A549 (cell line): ENCODE data around the gene FAM174C. TPM values are rescaled to one million over a fixed set of nuclear protein-coding genes. Genes with fewer than 3 reads are reported as not detected.

ENCODE experiments used
- BHLHE40 ChIP-seq: IDR thresholded peaks from 2 replicates; pipeline ENCODE4 v1.6.1; 2012; ENCODE audit warnings: low read depth, low read length, inconsistent platforms
- CTCF ChIP-seq: fragments of >200 bp; sonication (Bioruptor Twin); formaldehyde crosslinking; IDR thresholded peaks from 3 replicates; pipeline ENCODE4 v1.5.1; 2016
- EHF ChIP-seq: fragments of 250-450 bp; sonication (Bioruptor Pico); IDR thresholded peaks from 2 replicates; pipeline ENCODE4 v1.5.0; 2020; ENCODE audit warnings: mild to moderate bottlenecking
- ELK1 ChIP-seq: fragments of 150-350 bp; IDR thresholded peaks from 2 replicates; pipeline ENCODE4 v1.6.1; 2014; ENCODE audit warnings: low read depth, mild to moderate bottlenecking, low read length
- EP300 ChIP-seq, 2 experiments: fragments of >200 bp; sonication (Bioruptor Twin); formaldehyde crosslinking; IDR thresholded peaks; 2 replicates in 1 of 2; 3 replicates in 1 of 2; pipeline ENCODE4 v1.6.1; 2016 to 2017
- ESRRA ChIP-seq: fragments of 150-350 bp; IDR thresholded peaks from 2 replicates; pipeline ENCODE4 v1.6.1; 2014; ENCODE audit warnings: mild to moderate bottlenecking, low read length, borderline replicate concordance
- FOXS1 ChIP-seq: fragments of 250-450 bp; sonication (Bioruptor Pico); IDR thresholded peaks from 2 replicates; pipeline ENCODE4 v1.5.0; 2020; ENCODE audit warnings: mild to moderate bottlenecking, moderate library complexity
- HES2 ChIP-seq: fragments of >200 bp; sonication (Bioruptor Twin); formaldehyde crosslinking; IDR thresholded peaks from 2 replicates; pipeline ENCODE4 v1.6.1; 2016
- HEYL ChIP-seq: fragments of 250-450 bp; sonication (Bioruptor Pico); IDR thresholded peaks from 2 replicates; pipeline ENCODE4 v1.8.0; 2021; ENCODE audit warnings: mild to moderate bottlenecking, moderate library complexity
- HMGXB4 ChIP-seq: fragments of 250-450 bp; sonication (Bioruptor Pico); IDR thresholded peaks from 2 replicates; pipeline ENCODE4 v1.5.0; 2021; ENCODE audit warnings: mild to moderate bottlenecking, moderate library complexity, borderline replicate concordance
- HOXB5 ChIP-seq: fragments of 250-450 bp; sonication (Bioruptor Pico); IDR thresholded peaks from 2 replicates; pipeline ENCODE4 v1.5.0; 2020; ENCODE audit warnings: mild to moderate bottlenecking, moderate library complexity
- KDM5A ChIP-seq: fragments of 200-600 bp; sonication (generic); IDR thresholded peaks from 2 replicates; pipeline ENCODE4 v1.6.1; 2016; ENCODE audit warnings: antibody characterized with exemption, mild to moderate bottlenecking
- MAFK ChIP-seq: fragments of 450-650 bp; IDR thresholded peaks from 2 replicates; pipeline ENCODE4 v1.6.1; 2014; ENCODE audit not compliant: partially characterized antibody
- NPAS2 ChIP-seq: fragments of 250-450 bp; sonication (Bioruptor Pico); IDR thresholded peaks from 2 replicates; pipeline ENCODE4 v1.8.0; 2022; ENCODE audit warnings: mild to moderate bottlenecking, moderate library complexity, borderline replicate concordance
- NR3C1 ChIP-seq: fragments of >200 bp; sonication (Bioruptor Twin); formaldehyde crosslinking; IDR thresholded peaks from 3 replicates; pipeline ENCODE4 v1.6.1; 2017
- PHF8 ChIP-seq: fragments of 200-600 bp; sonication (generic); IDR thresholded peaks from 2 replicates; pipeline ENCODE4 v1.6.1; 2016; ENCODE audit warnings: low read depth, mild to moderate bottlenecking, antibody characterized with exemption, moderate library complexity, borderline replicate concordance
- POLR2A ChIP-seq: IDR thresholded peaks from 2 replicates; pipeline ENCODE4 v1.6.1; 2012; ENCODE audit warnings: mild to moderate bottlenecking, low read length
- RAD21 ChIP-seq, 2 experiments: fragments of >200 bp in 1 of 2; sonication (Bioruptor Twin) in 1 of 2; formaldehyde crosslinking in 1 of 2; IDR thresholded peaks in 1 of 2; conservative IDR thresholded peaks in 1 of 2; 2 replicates in 1 of 2; 3 replicates in 1 of 2; pipeline ENCODE4 v1.6.1; 2012 to 2018; ENCODE audit warnings: inconsistent platforms in 1 of 2
- RFX5 ChIP-seq: fragments of 450-650 bp; IDR thresholded peaks from 2 replicates; pipeline ENCODE4 v1.7.1; 2014; ENCODE audit warnings: antibody characterized with exemption, mild to moderate bottlenecking, moderate library complexity
- RNF2 ChIP-seq: fragments of 200-600 bp; sonication (generic); IDR thresholded peaks from 2 replicates; pipeline ENCODE4 v1.6.1; 2016; ENCODE audit warnings: low read depth, mild to moderate bottlenecking, antibody characterized with exemption, moderate library complexity, borderline replicate concordance
- TFCP2L1 ChIP-seq: fragments of 250-450 bp; sonication (Bioruptor Pico); IDR thresholded peaks from 2 replicates; pipeline ENCODE4 v1.5.0; 2021; ENCODE audit warnings: mild to moderate bottlenecking
- TP53 ChIP-seq: fragments of 250-450 bp; sonication (Bioruptor Pico); IDR thresholded peaks from 2 replicates; pipeline ENCODE4 v1.5.0; 2021; ENCODE audit warnings: mild to moderate bottlenecking, moderate library complexity
- USF2 ChIP-seq: fragments of 450-650 bp; IDR thresholded peaks from 2 replicates; pipeline ENCODE4 v1.6.1; 2014; ENCODE audit warnings: antibody characterized with exemption
- ZFP36 ChIP-seq: fragments of 450-650 bp; IDR thresholded peaks from 2 replicates; pipeline ENCODE4 v1.6.1; 2014; ENCODE audit warnings: borderline replicate concordance; ENCODE audit not compliant: partially characterized antibody
- ZSCAN20 ChIP-seq: fragments of 250-450 bp; sonication (Bioruptor Pico); IDR thresholded peaks from 2 replicates; pipeline ENCODE4 v1.8.0; 2022; ENCODE audit warnings: mild to moderate bottlenecking, moderate library complexity
- polyA plus RNA-seq, 4 experiments: library from polyadenylated mRNA; depleted of rRNA in 3 of 4; stranded (reverse); fragments of >200 nt; fragmentation: RNase III in 1 of 4; extraction: RNeasy Plus Mini Kit Qiagen cat#74134 plus additional on column Dnase treatment in 1 of 4; gene quantifications; 2 replicates in 3 of 4; 3 replicates in 1 of 4; pipeline ENCODE4 v1.2.3, GENCODE V29; 2011 to 2017
- TF ChIP-seq, protein P1 (sequence below): fragments of 200-600 bp; sonication (generic); IDR thresholded peaks from 2 replicates; pipeline ENCODE4 v1.6.1; 2016; ENCODE audit warnings: antibody characterized with exemption, mild to moderate bottlenecking, moderate library complexity

Gene FAM174C
- polyA plus RNA-seq, 2 of the 4 experiments (the other 2 are of a cell fraction) = 24.8 to 37.1 TPM

DNA sequence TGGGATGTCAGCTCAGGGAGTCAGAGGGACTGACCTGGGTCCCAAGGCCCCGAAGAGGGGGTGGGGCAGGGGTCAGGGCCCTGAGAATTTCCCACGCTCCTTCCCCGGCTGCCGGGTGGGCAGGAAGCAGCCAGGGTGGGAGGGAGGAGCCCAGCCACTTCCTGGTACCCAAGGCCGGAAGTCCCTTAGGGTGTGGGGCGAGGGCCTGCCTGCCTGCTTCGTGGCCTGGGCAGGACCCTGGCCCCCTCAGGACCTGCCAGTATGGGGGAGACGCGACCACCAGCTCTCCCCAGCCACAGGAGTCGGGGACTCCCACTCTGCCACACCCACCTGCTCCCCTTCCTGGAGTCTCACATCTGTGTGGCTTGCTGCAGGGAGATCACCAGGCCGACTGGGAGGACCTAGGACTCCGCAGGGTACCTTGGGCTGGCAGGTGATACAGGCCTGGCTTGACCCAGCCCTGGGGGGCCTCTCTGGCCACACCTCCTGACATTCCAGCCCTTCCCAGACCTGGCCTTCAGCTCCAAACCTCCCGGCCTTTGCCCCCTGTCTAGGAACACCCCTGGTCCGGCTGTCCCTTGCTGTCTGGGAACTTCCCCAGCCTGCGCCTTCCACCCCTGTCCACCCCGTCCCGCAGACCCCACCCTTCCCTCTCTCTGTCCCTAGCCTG, 16.0 kb upstream of the FAM174C start (continued):
- 0 out of 2 replicates have a peak, but pooled peaks have one; percentile 25 for TF ChIP-seq FOXS1 (CRISPR knock-in tag)
- TF ChIP-seq KDM5A = no peak
- no peak for TF ChIP-seq MAFK
- TF ChIP-seq HOXB5 (CRISPR knock-in tag) = peak; percentile 68
- no peak for TF ChIP-seq USF2
- no peak for TF ChIP-seq RFX5
- TF ChIP-seq HEYL (CRISPR knock-in tag) = no peak
- peak; percentile 96 for TF ChIP-seq TP53
- TF ChIP-seq ESRRA = no peak
- TF ChIP-seq ZSCAN20 (CRISPR knock-in tag) = 0 out of 2 replicates have a peak, but pooled peaks have one; percentile 4
- no peak for TF ChIP-seq RNF2
- no peak for TF ChIP-seq CTCF
- TF ChIP-seq NR3C1 = no peak
- 0 out of 5 replicates have a peak, but pooled peaks of 1 of the 2 experiments have one; percentile 31 for TF ChIP-seq EP300 (IDR thresholded peaks at IDR 0.05)
- no peak for TF ChIP-seq RAD21 (conservative IDR thresholded peaks at IDR 0.05 in 1 of 2, IDR thresholded peaks at IDR 0.05 in 1 of 2)
- TF ChIP-seq POLR2A = no peak
- no peak for TF ChIP-seq ZFP36
- no peak for TF ChIP-seq HMGXB4
- peak; percentile 97 for TF ChIP-seq TFCP2L1 (CRISPR knock-in tag)
- no peak for TF ChIP-seq NPAS2 (CRISPR knock-in tag)
- TF ChIP-seq ELK1 = no peak
- no peak for TF ChIP-seq HES2
- no peak for TF ChIP-seq BHLHE40
- no peak for TF ChIP-seq PHF8
- peak; percentile 90 for TF ChIP-seq EHF (CRISPR knock-in tag)
- TF ChIP-seq, protein P1, sequence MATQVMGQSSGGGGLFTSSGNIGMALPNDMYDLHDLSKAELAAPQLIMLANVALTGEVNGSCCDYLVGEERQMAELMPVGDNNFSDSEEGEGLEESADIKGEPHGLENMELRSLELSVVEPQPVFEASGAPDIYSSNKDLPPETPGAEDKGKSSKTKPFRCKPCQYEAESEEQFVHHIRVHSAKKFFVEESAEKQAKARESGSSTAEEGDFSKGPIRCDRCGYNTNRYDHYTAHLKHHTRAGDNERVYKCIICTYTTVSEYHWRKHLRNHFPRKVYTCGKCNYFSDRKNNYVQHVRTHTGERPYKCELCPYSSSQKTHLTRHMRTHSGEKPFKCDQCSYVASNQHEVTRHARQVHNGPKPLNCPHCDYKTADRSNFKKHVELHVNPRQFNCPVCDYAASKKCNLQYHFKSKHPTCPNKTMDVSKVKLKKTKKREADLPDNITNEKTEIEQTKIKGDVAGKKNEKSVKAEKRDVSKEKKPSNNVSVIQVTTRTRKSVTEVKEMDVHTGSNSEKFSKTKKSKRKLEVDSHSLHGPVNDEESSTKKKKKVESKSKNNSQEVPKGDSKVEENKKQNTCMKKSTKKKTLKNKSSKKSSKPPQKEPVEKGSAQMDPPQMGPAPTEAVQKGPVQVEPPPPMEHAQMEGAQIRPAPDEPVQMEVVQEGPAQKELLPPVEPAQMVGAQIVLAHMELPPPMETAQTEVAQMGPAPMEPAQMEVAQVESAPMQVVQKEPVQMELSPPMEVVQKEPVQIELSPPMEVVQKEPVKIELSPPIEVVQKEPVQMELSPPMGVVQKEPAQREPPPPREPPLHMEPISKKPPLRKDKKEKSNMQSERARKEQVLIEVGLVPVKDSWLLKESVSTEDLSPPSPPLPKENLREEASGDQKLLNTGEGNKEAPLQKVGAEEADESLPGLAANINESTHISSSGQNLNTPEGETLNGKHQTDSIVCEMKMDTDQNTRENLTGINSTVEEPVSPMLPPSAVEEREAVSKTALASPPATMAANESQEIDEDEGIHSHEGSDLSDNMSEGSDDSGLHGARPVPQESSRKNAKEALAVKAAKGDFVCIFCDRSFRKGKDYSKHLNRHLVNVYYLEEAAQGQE = no peak
